WTC11 (cell line): Measurements from ENCODE around the gene FAM53B. TPM values are rescaled to one million over a fixed set of nuclear protein-coding genes. Genes with fewer than 3 reads are reported as not detected.

Source experiments
- ATAC-seq: fragments of 200-7000 bp; cut with Tn5 transposase; 2 replicates; pipeline ENCODE4 v1.10.0; 2021; ENCODE audit warnings: mild to moderate bottlenecking, moderate library complexity
- CTCF ChIA-PET: fragments of 300-600 bp; sonication (Branson Sonifier 250); formaldehyde crosslinking; loops from one replicate; lab custom pipeline; 2021; ENCODE audit warnings: antibody characterized with exemption; lab: Charles Lee
- POLR2A ChIA-PET: fragments of 350-600 bp; sonication (Branson Sonifier 250); formaldehyde crosslinking; loops from one replicate; lab custom pipeline; 2021; ENCODE audit warnings: antibody characterized with exemption; lab: Charles Lee
- DNase-seq: peaks from one replicate; pipeline ENCODE4 v3.0.0; 2021; ENCODE audit warnings: low spot score
- H3K27ac Mint-ChIP-seq: 2 replicates; pipeline ENCODE4 v1.8.0; 2021; ENCODE audit warnings: mixed read lengths
- H3K27me3 Mint-ChIP-seq: 2 replicates; pipeline ENCODE4 v1.8.0; 2021; ENCODE audit warnings: low read depth, mild to moderate bottlenecking, moderate library complexity, mixed read lengths
- H3K36me3 Mint-ChIP-seq: 2 replicates; pipeline ENCODE4 v1.8.0; 2021; ENCODE audit warnings: mixed read lengths
- H3K4me1 Mint-ChIP-seq: 2 replicates; pipeline ENCODE4 v1.8.0; 2022; ENCODE audit warnings: mixed read lengths
- H3K4me3 Mint-ChIP-seq: 2 replicates; pipeline ENCODE4 v1.8.0; 2021; ENCODE audit warnings: mild to moderate bottlenecking, moderate library complexity, mixed read lengths
- H3K9me3 Mint-ChIP-seq: 2 replicates; pipeline ENCODE4 v1.8.0; 2021; ENCODE audit warnings: mixed read lengths
- ATF1 ChIP-seq: sonication (generic); formaldehyde crosslinking; IDR thresholded peaks from 2 replicates; pipeline ENCODE4 v1.8.1; 2023; ENCODE audit warnings: mild to moderate bottlenecking, moderate library complexity, missing genetic modification reagents
- CREB1 ChIP-seq: sonication (generic); formaldehyde crosslinking; IDR thresholded peaks from 2 replicates; pipeline ENCODE4 v1.8.0; 2023; ENCODE audit warnings: mild to moderate bottlenecking, missing genetic modification reagents
- ELF4 ChIP-seq: sonication (generic); formaldehyde crosslinking; IDR thresholded peaks from 2 replicates; pipeline ENCODE4 v1.8.1; 2022; ENCODE audit warnings: low read depth, mild to moderate bottlenecking, moderate library complexity, missing genetic modification reagents
- GRHL2 ChIP-seq: fragments of 250-450 bp; sonication (Bioruptor Pico); IDR thresholded peaks from 2 replicates; pipeline ENCODE4 v1.8.0; 2022; ENCODE audit warnings: mild to moderate bottlenecking, moderate library complexity; ENCODE audit not compliant: insufficient replicate concordance, severe bottlenecking
- HMGA2 ChIP-seq: fragments of 250-450 bp; sonication (Bioruptor Pico); IDR thresholded peaks from 2 replicates; pipeline ENCODE4 v1.4.0; 2021; ENCODE audit warnings: mild to moderate bottlenecking, moderate library complexity
- NR1H2 ChIP-seq: sonication (generic); formaldehyde crosslinking; IDR thresholded peaks from 2 replicates; pipeline ENCODE4 v1.9.0; 2021; ENCODE audit warnings: mild to moderate bottlenecking, moderate library complexity, missing genetic modification reagents
- NR2C2 ChIP-seq: sonication (generic); formaldehyde crosslinking; IDR thresholded peaks from 2 replicates; pipeline ENCODE4 v1.8.0; 2022; ENCODE audit warnings: mild to moderate bottlenecking, missing genetic modification reagents
- TP53 ChIP-seq: sonication (generic); formaldehyde crosslinking; IDR thresholded peaks from 2 replicates; pipeline ENCODE4 v1.8.1; 2023; ENCODE audit warnings: mild to moderate bottlenecking, missing genetic modification reagents
- ZNF416 ChIP-seq: fragments of 250-450 bp; sonication (Bioruptor Pico); IDR thresholded peaks from 2 replicates; pipeline ENCODE4 v1.9.0; 2021; ENCODE audit warnings: mild to moderate bottlenecking, inconsistent platforms
- total RNA-seq: library from RNA; stranded (reverse); gene quantifications from 3 replicates; pipeline ENCODE4 v1.2.3, GENCODE V29; 2021
- TF ChIP-seq, protein P1 (sequence below): sonication (generic); formaldehyde crosslinking; conservative IDR thresholded peaks from 2 replicates; pipeline ENCODE4 v1.8.1; 2022; ENCODE audit warnings: mild to moderate bottlenecking, missing genetic modification reagents
- TF ChIP-seq, protein P2 (sequence below): sonication (generic); formaldehyde crosslinking; IDR thresholded peaks from 2 replicates; pipeline ENCODE4 v1.8.0; 2023; ENCODE audit warnings: missing genetic modification reagents, mild to moderate bottlenecking, borderline replicate concordance
- TF ChIP-seq, protein P3 (sequence below): sonication (generic); formaldehyde crosslinking; IDR thresholded peaks from 2 replicates; pipeline ENCODE4 v1.8.1; 2023; ENCODE audit warnings: mild to moderate bottlenecking, missing genetic modification reagents, moderate library complexity
- TF ChIP-seq, protein P4 (sequence below): fragments of 200-600 bp; IDR thresholded peaks from 2 replicates; pipeline ENCODE4 v1.8.0; 2022; ENCODE audit warnings: antibody characterized with exemption
- TF ChIP-seq, protein P5 (sequence below): sonication (generic); formaldehyde crosslinking; IDR thresholded peaks from 2 replicates; pipeline ENCODE4 v1.8.1; 2022; ENCODE audit warnings: low read depth, missing genetic modification reagents, borderline replicate concordance
- TF ChIP-seq, protein P6 (sequence below): sonication (generic); formaldehyde crosslinking; IDR thresholded peaks from 2 replicates; pipeline ENCODE4 v1.8.1; 2022; ENCODE audit warnings: missing genetic modification reagents, borderline replicate concordance

The FAM53B gene
- total RNA-seq, 1 experiment from 2014 or later, result 21.3 TPM

DNA sequence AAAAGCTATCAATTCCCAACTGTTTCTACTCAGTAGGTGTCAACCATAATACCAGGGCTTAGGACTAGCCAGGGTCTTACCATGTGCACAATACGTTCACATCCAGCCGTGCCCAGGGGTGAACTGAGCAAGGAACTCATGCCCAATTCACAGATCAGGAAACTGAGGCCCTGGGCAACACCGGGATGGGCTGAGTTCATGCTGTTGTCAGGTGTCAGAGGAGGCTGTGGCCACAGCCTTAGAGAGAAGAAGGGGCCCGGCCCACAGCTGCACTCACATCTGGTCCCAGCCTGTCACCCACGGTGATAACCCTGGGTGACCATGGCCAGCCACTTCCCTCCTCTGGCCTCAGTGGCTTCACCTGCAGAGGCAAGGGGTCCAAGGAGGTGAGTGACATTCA is 92.0 kb downstream of the FAM53B start:
- H3K27me3 Mint-ChIP-seq, result no peaks in the 10 kb centered on the region
- TF ChIP-seq TP53 (CRISPR knock-in tag), result no peak
- TF ChIP-seq, protein P1, sequence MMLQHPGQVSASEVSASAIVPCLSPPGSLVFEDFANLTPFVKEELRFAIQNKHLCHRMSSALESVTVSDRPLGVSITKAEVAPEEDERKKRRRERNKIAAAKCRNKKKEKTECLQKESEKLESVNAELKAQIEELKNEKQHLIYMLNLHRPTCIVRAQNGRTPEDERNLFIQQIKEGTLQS, result no peak
- TF ChIP-seq ELF4 (CRISPR knock-in tag), result no peak
- TF ChIP-seq, protein P2, sequence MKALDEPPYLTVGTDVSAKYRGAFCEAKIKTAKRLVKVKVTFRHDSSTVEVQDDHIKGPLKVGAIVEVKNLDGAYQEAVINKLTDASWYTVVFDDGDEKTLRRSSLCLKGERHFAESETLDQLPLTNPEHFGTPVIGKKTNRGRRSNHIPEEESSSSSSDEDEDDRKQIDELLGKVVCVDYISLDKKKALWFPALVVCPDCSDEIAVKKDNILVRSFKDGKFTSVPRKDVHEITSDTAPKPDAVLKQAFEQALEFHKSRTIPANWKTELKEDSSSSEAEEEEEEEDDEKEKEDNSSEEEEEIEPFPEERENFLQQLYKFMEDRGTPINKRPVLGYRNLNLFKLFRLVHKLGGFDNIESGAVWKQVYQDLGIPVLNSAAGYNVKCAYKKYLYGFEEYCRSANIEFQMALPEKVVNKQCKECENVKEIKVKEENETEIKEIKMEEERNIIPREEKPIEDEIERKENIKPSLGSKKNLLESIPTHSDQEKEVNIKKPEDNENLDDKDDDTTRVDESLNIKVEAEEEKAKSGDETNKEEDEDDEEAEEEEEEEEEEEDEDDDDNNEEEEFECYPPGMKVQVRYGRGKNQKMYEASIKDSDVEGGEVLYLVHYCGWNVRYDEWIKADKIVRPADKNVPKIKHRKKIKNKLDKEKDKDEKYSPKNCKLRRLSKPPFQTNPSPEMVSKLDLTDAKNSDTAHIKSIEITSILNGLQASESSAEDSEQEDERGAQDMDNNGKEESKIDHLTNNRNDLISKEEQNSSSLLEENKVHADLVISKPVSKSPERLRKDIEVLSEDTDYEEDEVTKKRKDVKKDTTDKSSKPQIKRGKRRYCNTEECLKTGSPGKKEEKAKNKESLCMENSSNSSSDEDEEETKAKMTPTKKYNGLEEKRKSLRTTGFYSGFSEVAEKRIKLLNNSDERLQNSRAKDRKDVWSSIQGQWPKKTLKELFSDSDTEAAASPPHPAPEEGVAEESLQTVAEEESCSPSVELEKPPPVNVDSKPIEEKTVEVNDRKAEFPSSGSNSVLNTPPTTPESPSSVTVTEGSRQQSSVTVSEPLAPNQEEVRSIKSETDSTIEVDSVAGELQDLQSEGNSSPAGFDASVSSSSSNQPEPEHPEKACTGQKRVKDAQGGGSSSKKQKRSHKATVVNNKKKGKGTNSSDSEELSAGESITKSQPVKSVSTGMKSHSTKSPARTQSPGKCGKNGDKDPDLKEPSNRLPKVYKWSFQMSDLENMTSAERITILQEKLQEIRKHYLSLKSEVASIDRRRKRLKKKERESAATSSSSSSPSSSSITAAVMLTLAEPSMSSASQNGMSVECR (CRISPR knock-in tag), result no peak
- no peak for TF ChIP-seq ATF1 (CRISPR knock-in tag)
- TF ChIP-seq, all 79 proteins: peak for 0
- ATAC-seq, result no peak
- H3K9me3 Mint-ChIP-seq, result no peaks in the 10 kb centered on the region
- H3K4me1 Mint-ChIP-seq, result peaks cover 53% of the 10 kb centered on the region
- CTCF ChIA-PET, result interaction anchor here (1.0 to 1.7 kb wide), 3 partner anchors 19 to 89 kb away, joined by 3 to 8 read pairs (median 8); no protein-coding TSS in a partner anchor
- POLR2A ChIA-PET, result no interaction called here
- no peak for DNase-seq
- peak overlapping the region; percentile 57; the same call in 1 of the 2 replicates for H3K27ac Mint-ChIP-seq
- H3K4me3 Mint-ChIP-seq, result no peak overlapping the region
- H3K36me3 Mint-ChIP-seq, result peaks cover 3% of the 10 kb centered on the region; the same call in 1 of the 2 replicates

DNA sequence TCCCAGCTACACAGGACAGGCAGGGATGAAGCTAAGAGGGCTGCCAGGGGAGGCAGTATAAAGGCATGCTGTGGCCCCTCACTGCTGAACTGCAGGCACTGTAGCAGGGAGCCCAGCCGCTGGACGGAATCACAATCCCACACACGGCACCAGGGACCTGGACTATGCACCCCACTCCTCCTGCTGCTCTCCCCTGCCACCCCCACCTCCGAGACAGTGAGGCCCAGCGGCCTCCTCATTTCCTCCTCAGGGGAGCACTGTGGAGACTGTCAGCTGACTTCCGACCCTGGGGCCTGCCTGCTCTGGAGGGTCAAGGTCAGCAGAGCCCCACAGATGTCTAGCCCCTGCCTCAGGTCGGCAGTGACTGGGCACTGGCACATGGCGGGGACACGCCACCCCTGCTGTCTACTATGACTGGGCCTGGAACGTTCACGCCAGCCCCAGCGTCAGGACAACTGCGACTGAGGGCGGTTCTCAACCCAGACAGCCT is 92.7 kb downstream of the FAM53B start:
- POLR2A ChIA-PET, result no interaction called here
- H3K9me3 Mint-ChIP-seq, result no peaks in the 10 kb centered on the region
- H3K27ac Mint-ChIP-seq, result peak overlapping the region; percentile 57; the same call in 1 of the 2 replicates
- ATAC-seq, result peak; percentile 21
- CTCF ChIA-PET, result interaction anchor here (1.7 kb wide), 1 partner anchor 90 kb away, joined by 8 read pairs; no protein-coding TSS in a partner anchor
- no peak overlapping the region for H3K4me3 Mint-ChIP-seq
- H3K36me3 Mint-ChIP-seq, result peaks cover 2% of the 10 kb centered on the region; the same call in 1 of the 2 replicates
- TF ChIP-seq ELF4 (CRISPR knock-in tag), result no peak
- TF ChIP-seq, protein P3, sequence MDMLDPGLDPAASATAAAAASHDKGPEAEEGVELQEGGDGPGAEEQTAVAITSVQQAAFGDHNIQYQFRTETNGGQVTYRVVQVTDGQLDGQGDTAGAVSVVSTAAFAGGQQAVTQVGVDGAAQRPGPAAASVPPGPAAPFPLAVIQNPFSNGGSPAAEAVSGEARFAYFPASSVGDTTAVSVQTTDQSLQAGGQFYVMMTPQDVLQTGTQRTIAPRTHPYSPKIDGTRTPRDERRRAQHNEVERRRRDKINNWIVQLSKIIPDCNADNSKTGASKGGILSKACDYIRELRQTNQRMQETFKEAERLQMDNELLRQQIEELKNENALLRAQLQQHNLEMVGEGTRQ (CRISPR knock-in tag), result peak; percentile 38; the same call in 1 of the 2 replicates
- DNase-seq, result no peak
- H3K4me1 Mint-ChIP-seq, result peaks cover 53% of the 10 kb centered on the region
- H3K27me3 Mint-ChIP-seq, result no peaks in the 10 kb centered on the region

DNA sequence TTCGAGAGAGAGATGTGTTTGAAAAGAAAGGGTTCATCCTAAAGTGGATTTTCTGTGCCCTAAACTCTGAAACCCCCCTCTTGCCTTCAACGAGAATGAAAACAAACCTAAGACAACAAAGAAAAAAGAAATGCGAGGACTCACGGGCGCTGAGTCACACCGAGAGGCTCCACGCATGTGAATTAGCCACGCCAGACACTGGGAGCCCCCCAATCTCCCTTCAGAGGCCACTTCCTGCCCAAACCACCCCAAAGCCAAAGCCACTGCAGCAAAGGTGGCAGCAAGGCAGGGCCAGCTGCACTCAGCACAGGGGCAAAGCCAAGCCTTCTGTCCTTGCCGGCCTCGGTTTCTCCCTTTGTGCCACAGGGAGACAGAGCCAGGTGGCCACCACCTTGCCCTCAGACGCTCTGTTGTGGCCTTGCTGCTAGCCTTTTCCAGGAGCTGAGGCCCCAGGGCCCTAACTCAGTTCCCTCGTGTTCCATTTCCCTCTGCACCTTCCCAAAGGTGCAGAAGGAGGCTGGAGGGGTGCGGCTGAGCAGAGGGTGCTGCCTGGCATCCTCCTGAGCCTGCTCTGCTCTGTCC is 93.3 kb downstream of the FAM53B start:
- Mint-ChIP-seq H3K4me3 (no peak overlapping the region), H3K36me3 (no peaks in the 10 kb centered on the region), H3K27me3 (no peaks in the 10 kb centered on the region), H3K4me1 (peaks cover 53% of the 10 kb centered on the region), H3K27ac (peak overlapping the region; percentile 94), H3K9me3 (no peaks in the 10 kb centered on the region)
- ChIA-PET CTCF (interaction anchor here (1.7 kb wide), 1 partner anchor 90 kb away, joined by 8 read pairs; no protein-coding TSS in a partner anchor), POLR2A (no interaction called here)
- ATAC-seq, result peak; percentile 34
- TF ChIP-seq GRHL2 (CRISPR knock-in tag) (no peak), CREB1 (CRISPR knock-in tag) (no peak)
- TF ChIP-seq, protein P4, sequence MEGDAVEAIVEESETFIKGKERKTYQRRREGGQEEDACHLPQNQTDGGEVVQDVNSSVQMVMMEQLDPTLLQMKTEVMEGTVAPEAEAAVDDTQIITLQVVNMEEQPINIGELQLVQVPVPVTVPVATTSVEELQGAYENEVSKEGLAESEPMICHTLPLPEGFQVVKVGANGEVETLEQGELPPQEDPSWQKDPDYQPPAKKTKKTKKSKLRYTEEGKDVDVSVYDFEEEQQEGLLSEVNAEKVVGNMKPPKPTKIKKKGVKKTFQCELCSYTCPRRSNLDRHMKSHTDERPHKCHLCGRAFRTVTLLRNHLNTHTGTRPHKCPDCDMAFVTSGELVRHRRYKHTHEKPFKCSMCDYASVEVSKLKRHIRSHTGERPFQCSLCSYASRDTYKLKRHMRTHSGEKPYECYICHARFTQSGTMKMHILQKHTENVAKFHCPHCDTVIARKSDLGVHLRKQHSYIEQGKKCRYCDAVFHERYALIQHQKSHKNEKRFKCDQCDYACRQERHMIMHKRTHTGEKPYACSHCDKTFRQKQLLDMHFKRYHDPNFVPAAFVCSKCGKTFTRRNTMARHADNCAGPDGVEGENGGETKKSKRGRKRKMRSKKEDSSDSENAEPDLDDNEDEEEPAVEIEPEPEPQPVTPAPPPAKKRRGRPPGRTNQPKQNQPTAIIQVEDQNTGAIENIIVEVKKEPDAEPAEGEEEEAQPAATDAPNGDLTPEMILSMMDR, result no peak
- no peak for DNase-seq

DNA sequence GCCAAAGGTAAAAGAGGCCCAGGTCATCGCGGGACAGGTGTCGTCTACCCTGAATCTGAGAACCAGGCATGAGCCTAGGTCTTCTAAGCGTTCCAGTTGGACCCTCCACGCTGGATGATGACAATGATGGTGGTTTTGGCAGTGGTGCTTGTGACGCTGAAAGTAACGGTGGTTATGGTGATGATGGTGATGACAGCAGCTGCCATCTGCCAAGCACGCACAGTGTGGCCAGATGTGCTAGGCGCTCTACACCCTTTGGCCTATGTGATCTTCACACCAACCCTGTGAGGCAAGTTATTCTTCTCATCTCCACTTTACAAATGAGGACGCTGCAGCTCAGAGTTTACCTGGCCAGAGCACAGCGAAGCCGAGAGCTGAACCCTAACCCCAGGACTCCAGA is 93.9 kb downstream of the FAM53B start:
- no peaks in the 10 kb centered on the region for H3K9me3 Mint-ChIP-seq
- H3K27ac Mint-ChIP-seq, result peak overlapping the region; percentile 94
- no peak overlapping the region for H3K4me3 Mint-ChIP-seq
- no peak for ATAC-seq
- H3K36me3 Mint-ChIP-seq, result no peaks in the 10 kb centered on the region
- peaks cover 50% of the 10 kb centered on the region for H3K4me1 Mint-ChIP-seq
- POLR2A ChIA-PET, result no interaction called here
- H3K27me3 Mint-ChIP-seq, result no peaks in the 10 kb centered on the region
- CTCF ChIA-PET, result interaction anchor here (0.8 to 1.8 kb wide), 4 partner anchors 37 to 91 kb away, joined by 3 to 9 read pairs (median 6); no protein-coding TSS in a partner anchor
- no peak for DNase-seq
- TF ChIP-seq ZNF416 (no peak), NR2C2 (CRISPR knock-in tag) (no peak), ATF1 (CRISPR knock-in tag) (no peak), NR1H2 (CRISPR knock-in tag) (no peak), HMGA2 (no peak)
- TF ChIP-seq, protein P5, sequence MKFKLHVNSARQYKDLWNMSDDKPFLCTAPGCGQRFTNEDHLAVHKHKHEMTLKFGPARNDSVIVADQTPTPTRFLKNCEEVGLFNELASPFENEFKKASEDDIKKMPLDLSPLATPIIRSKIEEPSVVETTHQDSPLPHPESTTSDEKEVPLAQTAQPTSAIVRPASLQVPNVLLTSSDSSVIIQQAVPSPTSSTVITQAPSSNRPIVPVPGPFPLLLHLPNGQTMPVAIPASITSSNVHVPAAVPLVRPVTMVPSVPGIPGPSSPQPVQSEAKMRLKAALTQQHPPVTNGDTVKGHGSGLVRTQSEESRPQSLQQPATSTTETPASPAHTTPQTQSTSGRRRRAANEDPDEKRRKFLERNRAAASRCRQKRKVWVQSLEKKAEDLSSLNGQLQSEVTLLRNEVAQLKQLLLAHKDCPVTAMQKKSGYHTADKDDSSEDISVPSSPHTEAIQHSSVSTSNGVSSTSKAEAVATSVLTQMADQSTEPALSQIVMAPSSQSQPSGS (CRISPR knock-in tag), result no peak
- TF ChIP-seq, protein P6, sequence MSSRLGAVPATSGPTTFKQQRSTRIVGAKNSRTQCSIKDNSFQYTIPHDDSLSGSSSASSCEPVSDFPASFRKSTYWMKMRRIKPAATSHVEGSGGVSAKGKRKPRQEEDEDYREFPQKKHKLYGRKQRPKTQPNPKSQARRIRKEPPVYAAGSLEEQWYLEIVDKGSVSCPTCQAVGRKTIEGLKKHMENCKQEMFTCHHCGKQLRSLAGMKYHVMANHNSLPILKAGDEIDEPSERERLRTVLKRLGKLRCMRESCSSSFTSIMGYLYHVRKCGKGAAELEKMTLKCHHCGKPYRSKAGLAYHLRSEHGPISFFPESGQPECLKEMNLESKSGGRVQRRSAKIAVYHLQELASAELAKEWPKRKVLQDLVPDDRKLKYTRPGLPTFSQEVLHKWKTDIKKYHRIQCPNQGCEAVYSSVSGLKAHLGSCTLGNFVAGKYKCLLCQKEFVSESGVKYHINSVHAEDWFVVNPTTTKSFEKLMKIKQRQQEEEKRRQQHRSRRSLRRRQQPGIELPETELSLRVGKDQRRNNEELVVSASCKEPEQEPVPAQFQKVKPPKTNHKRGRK (CRISPR knock-in tag), result no peak
- TF ChIP-seq, protein P3 (CRISPR knock-in tag), result no peak
